ENCODE measurements around the gene FAM222B. TPM values are rescaled to one million over a fixed set of nuclear protein-coding genes. Genes with fewer than 3 reads are reported as not detected.

The FAM222B gene, protein sequence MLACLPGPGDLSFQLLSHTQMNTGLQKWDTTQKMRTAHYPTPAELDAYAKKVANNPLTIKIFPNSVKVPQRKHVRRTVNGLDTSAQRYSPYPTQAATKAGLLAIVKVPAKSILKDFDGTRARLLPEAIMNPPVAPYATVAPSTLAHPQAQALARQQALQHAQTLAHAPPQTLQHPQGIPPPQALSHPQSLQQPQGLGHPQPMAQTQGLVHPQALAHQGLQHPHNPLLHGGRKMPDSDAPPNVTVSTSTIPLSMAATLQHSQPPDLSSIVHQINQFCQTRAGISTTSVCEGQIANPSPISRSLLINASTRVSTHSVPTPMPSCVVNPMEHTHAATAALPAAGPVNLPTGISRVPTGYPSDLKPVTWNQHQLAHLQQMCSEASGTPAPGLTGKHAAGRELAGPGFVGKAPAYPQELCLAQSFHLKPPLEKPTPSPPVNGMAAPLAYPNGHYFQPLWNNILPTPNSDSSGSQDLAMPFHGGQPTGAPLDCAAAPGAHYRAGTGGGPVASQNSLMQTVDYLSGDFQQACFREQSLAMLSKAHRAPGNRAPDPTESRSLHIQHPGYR
- total RNA-seq (2022) (37.7 and 42.1 TPM in 2 replicates), Bru-seq, nascent RNA (percentile 82 among the genes with signal in this experiment), BruChase-seq, experiment 1, labeled RNA remaining after a 6-hour chase (percentile 81 among the genes with signal in this experiment), BruChase-seq, experiment 2, labeled RNA remaining after a 2-hour chase (percentile 82 among the genes with signal in this experiment)
- long read RNA-seq, partial matches to known transcripts = 0 of 27 reads
- long read RNA-seq, other reads (novel, unspliced or antisense) = 20 of 27 reads

DNA sequence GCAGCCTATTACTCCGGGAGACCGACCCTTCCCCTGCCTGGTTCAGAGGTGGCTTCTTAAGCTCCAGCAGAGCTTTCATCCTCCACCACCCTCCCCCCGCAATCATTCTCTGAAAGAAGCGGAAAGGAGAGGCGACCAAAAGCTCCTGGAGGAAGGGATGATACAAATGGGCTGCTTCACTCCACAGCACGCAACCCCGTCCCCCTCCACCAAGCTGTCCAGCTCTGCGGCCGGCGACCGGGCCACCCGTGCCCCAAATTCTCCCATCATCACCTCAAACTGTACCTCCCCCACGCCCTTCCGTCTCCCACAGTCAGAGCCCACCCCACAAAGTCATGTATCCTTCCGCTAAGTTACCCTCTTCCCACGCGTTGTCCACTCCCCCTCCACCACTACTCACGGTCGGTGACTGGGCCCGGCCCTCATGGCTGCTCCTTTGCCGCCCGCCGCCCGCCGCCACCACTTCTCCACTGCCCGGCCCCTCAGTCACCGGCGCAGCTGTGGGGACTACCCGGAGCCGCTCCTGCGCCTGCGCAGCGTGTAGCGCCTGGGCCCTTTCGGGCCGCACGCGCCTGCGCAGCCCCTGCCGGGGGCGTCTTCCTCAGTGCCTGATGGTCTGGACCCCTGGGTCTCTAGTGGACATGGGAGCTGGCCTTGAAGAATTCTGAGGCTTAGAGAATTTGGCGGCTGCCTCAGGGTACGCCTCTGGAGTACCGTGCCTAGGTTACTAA is at the start of gene FAM222B:
FAM222B (minus strand) TSS at position 509 of the 731 bp plus-strand sequence. CDS start 76,123 bp downstream, outside the sequence.
- peak within 1 kb of the TSS; percentile 84 for H3K27ac Mint-ChIP-seq (ENCODE audit: unreplicated experiment)
- H3K9me3 Mint-ChIP-seq (ENCODE audit: low read depth, unreplicated experiment) = no peaks in the 10 kb centered on the region
- no peaks in the 10 kb centered on the region for H3K4me1 Mint-ChIP-seq (ENCODE audit: low read depth, unreplicated experiment)
- TF ChIP-seq, protein P1, sequence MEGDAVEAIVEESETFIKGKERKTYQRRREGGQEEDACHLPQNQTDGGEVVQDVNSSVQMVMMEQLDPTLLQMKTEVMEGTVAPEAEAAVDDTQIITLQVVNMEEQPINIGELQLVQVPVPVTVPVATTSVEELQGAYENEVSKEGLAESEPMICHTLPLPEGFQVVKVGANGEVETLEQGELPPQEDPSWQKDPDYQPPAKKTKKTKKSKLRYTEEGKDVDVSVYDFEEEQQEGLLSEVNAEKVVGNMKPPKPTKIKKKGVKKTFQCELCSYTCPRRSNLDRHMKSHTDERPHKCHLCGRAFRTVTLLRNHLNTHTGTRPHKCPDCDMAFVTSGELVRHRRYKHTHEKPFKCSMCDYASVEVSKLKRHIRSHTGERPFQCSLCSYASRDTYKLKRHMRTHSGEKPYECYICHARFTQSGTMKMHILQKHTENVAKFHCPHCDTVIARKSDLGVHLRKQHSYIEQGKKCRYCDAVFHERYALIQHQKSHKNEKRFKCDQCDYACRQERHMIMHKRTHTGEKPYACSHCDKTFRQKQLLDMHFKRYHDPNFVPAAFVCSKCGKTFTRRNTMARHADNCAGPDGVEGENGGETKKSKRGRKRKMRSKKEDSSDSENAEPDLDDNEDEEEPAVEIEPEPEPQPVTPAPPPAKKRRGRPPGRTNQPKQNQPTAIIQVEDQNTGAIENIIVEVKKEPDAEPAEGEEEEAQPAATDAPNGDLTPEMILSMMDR (IDR thresholded peaks at IDR 0.05; ENCODE audit: unreplicated experiment) = no peak
- peaks cover 15% of the 10 kb centered on the region for H3K36me3 Mint-ChIP-seq (ENCODE audit: insufficient read depth, unreplicated experiment)
- CTCF ChIA-PET = interaction anchor here (0.7 to 2.2 kb wide), 6 partner anchors 14 to 116 kb away, joined by 3 to 11 read pairs (median 5); no protein-coding TSS in a partner anchor
- H3K4me3 Mint-ChIP-seq (ENCODE audit: low read depth, unreplicated experiment) = peak within 1 kb of the TSS; percentile 99
- intact Hi-C loops (cut with micrococcal nuclease; ENCODE audit: unreplicated experiment) = no loop called here
- no peaks in the 10 kb centered on the region for H3K27me3 Mint-ChIP-seq (ENCODE audit: unreplicated experiment)
- peak; percentile 91 for DNase-seq
- no TSS peak for BruUV-seq (replicated peaks)

DNA sequence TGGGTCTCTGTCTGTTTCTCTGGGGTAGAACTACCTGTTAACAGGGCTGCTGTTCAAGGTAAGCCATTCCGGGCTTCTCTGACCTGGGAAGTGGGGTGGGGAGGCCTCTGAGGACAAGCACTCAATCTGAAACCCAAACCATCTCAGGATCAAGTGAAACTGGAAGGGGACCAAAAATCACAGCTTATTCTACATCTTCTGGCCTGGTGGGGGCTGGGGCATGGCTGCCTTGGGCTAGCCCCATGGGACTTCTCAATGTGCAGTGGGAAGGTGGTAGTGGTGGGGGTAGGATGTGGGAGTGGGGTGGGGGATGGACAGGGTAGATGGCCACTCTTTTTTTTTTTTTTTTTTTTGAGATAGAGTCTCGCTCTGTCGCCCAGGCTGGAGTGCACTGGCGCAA is 49.4 kb upstream of the FAM222B start:
- DNase-seq = no peak
- no peaks in the 10 kb centered on the region for H3K9me3 Mint-ChIP-seq (ENCODE audit: low read depth, unreplicated experiment)
- H3K4me1 Mint-ChIP-seq (ENCODE audit: low read depth, unreplicated experiment) = peaks cover 25% of the 10 kb centered on the region
- TF ChIP-seq, protein P1 (IDR thresholded peaks at IDR 0.05; ENCODE audit: unreplicated experiment) = no peak
- H3K36me3 Mint-ChIP-seq (ENCODE audit: insufficient read depth, unreplicated experiment) = peaks cover 27% of the 10 kb centered on the region
- H3K27ac Mint-ChIP-seq (ENCODE audit: unreplicated experiment) = no peak overlapping the region
- intact Hi-C loops (cut with micrococcal nuclease; ENCODE audit: unreplicated experiment) = no loop called here
- no peaks in the 10 kb centered on the region for H3K27me3 Mint-ChIP-seq (ENCODE audit: unreplicated experiment)
- BruUV-seq (replicated peaks) = no TSS peak
- CTCF ChIA-PET = interaction anchor here (0.6 to 1.6 kb wide), 3 partner anchors 60 to 358 kb away, joined by 3 to 6 read pairs (median 5); partner anchors contain the start of gene PHF12
- H3K4me3 Mint-ChIP-seq (ENCODE audit: low read depth, unreplicated experiment) = no peak overlapping the region

DNA sequence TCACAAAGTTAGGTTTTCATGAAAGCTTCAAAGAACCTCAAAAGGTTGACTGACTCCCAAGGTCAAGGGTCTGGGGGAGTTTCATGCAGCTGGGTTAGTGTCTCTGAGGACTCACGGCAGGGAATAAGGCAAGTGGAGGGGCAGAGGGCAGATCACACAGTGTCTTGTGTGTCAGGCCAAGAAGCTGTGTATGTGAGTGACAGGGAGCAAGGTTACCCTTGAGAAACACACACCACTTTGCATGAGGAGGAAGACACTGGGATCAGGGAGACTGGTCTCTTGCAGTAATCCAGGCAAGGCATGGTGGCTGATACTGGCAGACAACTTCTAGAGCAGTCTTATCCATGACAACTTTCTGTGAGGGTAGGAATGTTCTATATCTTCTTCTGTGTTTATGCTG is 48.6 kb upstream of the FAM222B start:
- H3K27ac Mint-ChIP-seq (ENCODE audit: unreplicated experiment) = no peak overlapping the region
- no peaks in the 10 kb centered on the region for H3K27me3 Mint-ChIP-seq (ENCODE audit: unreplicated experiment)
- intact Hi-C loops (cut with micrococcal nuclease; ENCODE audit: unreplicated experiment) = no loop called here
- CTCF ChIA-PET = no interaction called here
- peaks cover 19% of the 10 kb centered on the region for H3K36me3 Mint-ChIP-seq (ENCODE audit: insufficient read depth, unreplicated experiment)
- H3K4me1 Mint-ChIP-seq (ENCODE audit: low read depth, unreplicated experiment) = peaks cover 22% of the 10 kb centered on the region
- no peaks in the 10 kb centered on the region for H3K9me3 Mint-ChIP-seq (ENCODE audit: low read depth, unreplicated experiment)
- TF ChIP-seq, protein P1 (IDR thresholded peaks at IDR 0.05; ENCODE audit: unreplicated experiment) = no peak
- DNase-seq = no peak
- no TSS peak for BruUV-seq (replicated peaks)
- no peak overlapping the region for H3K4me3 Mint-ChIP-seq (ENCODE audit: low read depth, unreplicated experiment)

DNA sequence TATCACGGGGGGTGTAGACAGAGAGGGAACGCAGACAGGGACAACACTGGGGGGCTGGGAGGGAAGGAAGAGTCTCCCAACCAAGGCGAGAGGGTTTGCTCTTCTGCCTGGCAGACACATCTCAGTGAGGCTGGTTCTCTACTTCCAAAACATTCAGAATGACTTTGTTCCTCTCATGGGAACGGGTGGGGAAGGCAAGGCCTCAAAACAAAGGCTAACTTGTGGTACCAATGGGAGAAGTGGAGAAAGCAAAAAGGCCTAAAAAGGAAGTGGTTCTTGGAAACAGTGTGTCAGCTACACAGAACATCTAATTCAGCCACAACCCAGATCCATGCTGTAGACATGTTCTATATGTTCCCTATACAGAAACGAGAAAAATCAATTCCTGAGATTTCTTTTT is 47.4 kb upstream of the FAM222B start:
- BruUV-seq (replicated peaks) = no TSS peak
- TF ChIP-seq, protein P1 (IDR thresholded peaks at IDR 0.05; ENCODE audit: unreplicated experiment) = no peak
- Mint-ChIP-seq H3K27ac (ENCODE audit: unreplicated experiment) (no peak overlapping the region), H3K4me3 (ENCODE audit: low read depth, unreplicated experiment) (no peak overlapping the region), H3K9me3 (ENCODE audit: low read depth, unreplicated experiment) (no peaks in the 10 kb centered on the region), H3K4me1 (ENCODE audit: low read depth, unreplicated experiment) (peaks cover 15% of the 10 kb centered on the region), H3K36me3 (ENCODE audit: insufficient read depth, unreplicated experiment) (peaks cover 11% of the 10 kb centered on the region), H3K27me3 (ENCODE audit: unreplicated experiment) (no peaks in the 10 kb centered on the region)
- no peak for DNase-seq
- CTCF ChIA-PET = no interaction called here
- intact Hi-C loops (cut with micrococcal nuclease; ENCODE audit: unreplicated experiment) = no loop called here

Measured in Calu3 (cell line).